Measurements from ENCODE around the gene FHIP1A.
"Not testable (repeated sequence)": the region's sequence is repeated elsewhere in the genome, so short reads cannot be mapped to it uniquely, and the experiment has no call there.

Gene FHIP1A

GRCh38 chr4:151408630-151409469, at the start of gene FHIP1A:
Gene FHIP1A, plus strand, starts transcription at chr4:151409176. Its CDS starts 157,084 bp downstream, at chr4:151566260.
- DNase-seq (ENCODE audit: low spot score) = peak; percentile 75

DNA sequence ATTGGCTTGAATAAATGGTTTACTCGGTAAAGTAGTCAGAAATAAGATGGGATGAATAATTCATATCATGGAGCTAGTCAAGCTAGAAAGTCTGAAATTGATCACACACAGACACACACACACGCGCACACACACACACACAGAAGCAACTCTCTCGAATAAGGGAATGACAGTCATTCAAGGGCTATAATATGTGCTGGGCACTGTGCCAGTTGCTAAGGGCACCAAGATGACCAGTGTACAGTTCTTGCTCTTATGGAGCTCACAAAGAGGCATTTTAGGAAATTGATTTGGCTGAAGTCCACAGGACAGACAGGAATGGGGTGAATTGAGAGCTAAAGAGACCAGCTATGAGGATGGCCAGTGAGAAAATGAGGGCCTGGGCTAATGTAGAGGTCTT, 49.4 kb upstream of the FHIP1A start:
- no peak for DNase-seq (ENCODE audit: low spot score)

- DNase-seq (ENCODE audit: low spot score) = no peak
Measured at GRCh38 chr4:151361126-151361525, 47.9 kb upstream of the FHIP1A start.

GRCh38 chr4:151361966-151362365, 47.0 kb upstream of the FHIP1A start:
- DNase-seq (ENCODE audit: low spot score) = no peak

DNA sequence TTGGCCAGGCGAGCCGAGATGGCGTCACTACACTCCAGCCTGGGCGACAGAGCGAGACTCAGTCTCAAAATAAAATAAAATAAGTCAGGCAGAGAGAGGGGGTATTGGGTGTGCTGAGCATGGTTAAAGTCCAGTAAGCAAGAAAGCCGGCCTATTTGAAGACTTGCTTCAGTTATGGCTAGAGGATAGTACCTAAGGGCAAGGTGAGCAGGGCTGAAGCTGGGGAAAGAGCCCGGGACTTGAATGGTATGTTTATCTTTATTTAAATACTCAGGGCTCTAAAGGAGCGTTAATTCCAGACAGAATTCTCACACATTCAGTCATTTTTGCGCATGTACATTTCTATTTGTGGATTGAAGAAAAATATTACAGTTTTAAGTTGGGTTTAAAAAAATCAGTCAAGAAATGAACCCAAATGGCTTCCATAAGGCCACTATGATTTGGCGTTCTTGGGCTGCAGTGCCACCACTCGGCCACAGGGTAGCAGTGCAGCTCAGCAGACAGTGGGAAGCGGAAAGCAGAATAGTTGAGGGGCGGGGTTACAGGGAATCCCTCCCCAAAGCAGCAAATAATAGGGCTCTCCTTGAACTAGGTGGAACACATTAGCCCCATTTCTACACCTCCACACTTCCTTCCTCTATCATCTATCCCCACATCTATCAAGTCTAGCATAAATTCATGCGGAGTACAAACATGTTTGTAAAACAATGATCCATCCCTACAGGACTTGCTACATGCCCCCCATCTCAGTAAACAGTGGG, 46.4 kb upstream of the FHIP1A start:
- peak; percentile 88 for DNase-seq (ENCODE audit: low spot score)

DNA sequence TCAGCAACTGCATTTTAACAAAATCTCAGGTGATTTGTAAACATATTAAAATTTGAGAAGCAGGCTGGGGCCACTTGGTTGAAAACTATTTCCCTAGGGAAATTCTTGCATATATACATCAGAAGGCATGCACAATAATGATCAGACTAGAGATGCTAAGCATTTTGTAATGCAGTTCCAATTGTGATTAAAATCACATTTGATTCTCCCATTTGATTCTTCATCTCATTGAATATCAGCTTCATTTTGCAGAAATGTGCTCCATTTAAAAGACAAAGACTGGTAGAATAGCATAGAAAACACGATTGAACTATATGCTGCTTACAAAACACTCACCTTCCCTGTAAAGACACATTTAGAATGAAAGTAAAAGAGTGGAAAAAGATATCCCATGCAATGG, 32.4 kb upstream of the FHIP1A start:
- no peak for DNase-seq (ENCODE audit: low spot score)

- DNase-seq (ENCODE audit: low spot score) = no peak
Measured at GRCh38 chr4:151389311-151389710, 19.7 kb upstream of the FHIP1A start.

DNA sequence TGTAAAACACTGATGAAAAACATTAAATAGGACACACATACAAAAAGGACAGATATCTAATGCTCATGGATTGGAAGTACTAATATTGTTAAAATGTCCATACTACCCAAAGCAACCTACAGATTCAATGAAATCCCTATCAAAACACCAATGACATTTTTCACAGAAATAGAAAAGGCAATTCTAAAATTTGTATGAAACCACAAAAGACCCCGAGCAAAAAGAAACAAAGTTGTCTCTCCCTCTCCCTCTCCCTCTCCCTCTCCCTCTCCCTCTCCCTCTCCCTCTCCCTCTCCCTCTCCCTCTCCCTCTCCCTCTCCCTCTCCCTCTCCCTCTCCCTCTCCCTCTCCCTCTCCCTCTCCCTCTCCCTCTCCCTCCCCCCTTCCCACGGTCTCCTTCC, 19.2 kb upstream of the FHIP1A start:
- DNase-seq (ENCODE audit: low spot score) = not testable (repeated sequence)

- no peak for DNase-seq (ENCODE audit: low spot score)
Measured at GRCh38 chr4:151395873-151396272, 13.1 kb upstream of the FHIP1A start.

DNA sequence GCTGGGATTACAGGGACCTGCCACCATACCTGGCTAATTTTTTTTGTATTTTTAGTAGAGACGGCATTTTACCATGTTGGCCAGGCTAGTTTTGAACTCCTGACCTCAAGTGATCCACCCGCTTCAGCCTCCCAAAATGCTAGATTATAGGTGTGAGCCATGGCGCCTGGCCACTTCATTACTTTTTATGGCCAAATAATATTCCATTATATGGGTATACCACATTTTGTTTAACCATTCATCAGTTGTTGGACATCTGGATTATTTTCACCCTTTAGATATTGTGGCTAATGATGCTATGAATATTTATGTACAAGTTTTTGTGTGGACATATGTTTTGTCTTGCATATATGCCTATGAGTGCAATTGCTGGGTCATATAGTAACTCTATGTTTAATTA, 8.6 kb upstream of the FHIP1A start:
- DNase-seq (ENCODE audit: low spot score) = no peak

- DNase-seq (ENCODE audit: low spot score) = no peak
Measured at GRCh38 chr4:151401739-151402138, 7.2 kb upstream of the FHIP1A start.

GRCh38 chr4:151402145-151402865, 6.7 kb upstream of the FHIP1A start:
- DNase-seq (ENCODE audit: low spot score) = no peak

DNA sequence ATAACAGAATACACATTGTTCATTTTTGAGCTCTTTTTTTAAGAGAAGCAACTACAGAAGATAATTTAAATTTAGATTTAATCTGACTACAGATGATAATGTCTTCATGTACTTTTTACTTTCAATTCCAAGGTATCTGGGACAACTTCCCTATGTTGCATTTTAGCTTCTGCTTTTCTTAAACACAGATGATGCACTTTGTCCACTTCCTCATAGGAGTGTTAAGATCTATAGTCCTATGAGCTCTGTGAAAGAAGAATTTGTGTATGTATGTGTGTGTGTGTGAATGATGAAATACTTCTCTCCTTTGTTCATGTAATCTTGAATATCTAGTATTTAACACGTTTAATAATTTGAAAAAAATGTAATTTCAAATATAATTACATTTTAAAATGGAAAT, 5.3 kb upstream of the FHIP1A start:
- DNase-seq (ENCODE audit: low spot score) = no peak

DNA sequence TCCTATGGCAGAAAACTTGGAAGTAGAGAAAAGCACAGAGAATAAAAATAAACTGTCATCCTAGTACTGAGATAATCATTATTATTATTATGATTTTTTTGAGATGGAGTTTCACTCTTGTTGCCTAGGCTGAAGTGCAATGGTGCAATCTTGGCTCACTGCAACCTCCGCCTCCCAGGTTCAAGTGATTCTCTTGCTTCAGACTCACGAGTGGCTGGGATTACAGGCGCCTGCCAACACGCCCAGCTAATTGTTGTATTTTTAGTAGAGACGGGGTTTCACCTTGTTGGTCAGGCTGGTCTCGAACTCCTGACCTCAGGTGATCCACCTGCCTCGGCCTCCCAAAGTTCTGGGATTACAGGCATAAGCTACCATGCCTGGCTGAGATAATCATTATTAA, 4.2 kb upstream of the FHIP1A start:
- DNase-seq (ENCODE audit: low spot score) = not testable (repeated sequence)

- DNase-seq (ENCODE audit: low spot score) = no peak
Measured at GRCh38 chr4:151407018-151407417, 2.0 kb upstream of the FHIP1A start.

GRCh38 chr4:151407466-151408379, 1.3 kb upstream of the FHIP1A start:
- DNase-seq (ENCODE audit: low spot score) = no peak

GRCh38 chr4:151408380-151408629, 671 bp upstream of the FHIP1A start:
- no peak for DNase-seq (ENCODE audit: low spot score)

DNA sequence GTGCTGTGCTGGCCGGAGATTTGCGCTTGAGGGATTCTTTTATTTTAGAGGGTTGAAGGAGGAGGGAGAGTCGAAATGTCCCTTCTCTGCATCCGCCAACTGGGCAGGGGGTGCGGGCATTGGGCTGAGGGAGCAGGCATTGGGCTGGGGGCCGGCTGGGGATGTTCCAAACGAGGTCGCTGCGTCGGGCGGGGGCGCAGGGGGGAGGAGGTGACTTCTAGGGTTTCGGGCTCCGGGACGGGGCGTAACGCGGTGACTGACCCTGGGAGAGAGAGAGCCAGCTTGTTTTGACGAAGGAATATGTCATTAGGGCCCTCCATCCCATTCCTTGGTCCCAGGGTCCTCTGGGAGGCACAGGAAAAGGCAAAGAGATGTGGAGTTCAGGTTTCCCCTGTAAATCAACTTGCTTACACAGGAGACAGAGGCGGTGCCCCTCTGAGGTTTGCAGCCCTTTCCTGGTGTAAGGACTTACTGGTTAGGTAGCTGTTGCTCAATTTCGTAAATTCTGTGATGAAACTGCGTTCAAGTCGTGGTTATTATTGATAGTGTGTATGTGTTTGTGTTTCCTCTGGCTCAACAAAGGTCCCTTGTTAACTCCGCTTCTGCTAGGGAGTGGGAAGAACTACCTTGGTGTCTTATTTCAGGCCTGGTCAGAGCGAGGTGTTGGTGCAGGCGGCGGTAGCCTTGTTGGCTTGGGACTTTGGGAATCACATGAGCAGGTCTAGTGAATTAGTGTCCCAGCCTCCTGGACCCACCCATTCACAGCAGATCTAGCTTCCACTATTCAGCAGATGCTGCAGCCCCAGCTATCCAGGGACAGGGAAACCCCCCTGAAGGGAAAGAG, 716 bp downstream of the FHIP1A start:
- DNase-seq (ENCODE audit: low spot score) = peak; percentile 23

GRCh38 chr4:151415978-151416377, 7.0 kb downstream of the FHIP1A start:
- DNase-seq (ENCODE audit: low spot score) = no peak

GRCh38 chr4:151417164-151417571, 8.2 kb downstream of the FHIP1A start:
- peak; percentile 11 for DNase-seq (ENCODE audit: low spot score)

All from RKO (cell line).